Activated T-cell treated with anti-CD3 and anti-CD28 coated beads for 1 hour (primary cell): ENCODE data around the gene IHH.

ENCODE experiments used
- DNase-seq: peaks from one replicate; pipeline ENCODE4 v3.0.0-alpha.2; 2020; ENCODE audit warnings: low read depth

Gene IHH

DNA sequence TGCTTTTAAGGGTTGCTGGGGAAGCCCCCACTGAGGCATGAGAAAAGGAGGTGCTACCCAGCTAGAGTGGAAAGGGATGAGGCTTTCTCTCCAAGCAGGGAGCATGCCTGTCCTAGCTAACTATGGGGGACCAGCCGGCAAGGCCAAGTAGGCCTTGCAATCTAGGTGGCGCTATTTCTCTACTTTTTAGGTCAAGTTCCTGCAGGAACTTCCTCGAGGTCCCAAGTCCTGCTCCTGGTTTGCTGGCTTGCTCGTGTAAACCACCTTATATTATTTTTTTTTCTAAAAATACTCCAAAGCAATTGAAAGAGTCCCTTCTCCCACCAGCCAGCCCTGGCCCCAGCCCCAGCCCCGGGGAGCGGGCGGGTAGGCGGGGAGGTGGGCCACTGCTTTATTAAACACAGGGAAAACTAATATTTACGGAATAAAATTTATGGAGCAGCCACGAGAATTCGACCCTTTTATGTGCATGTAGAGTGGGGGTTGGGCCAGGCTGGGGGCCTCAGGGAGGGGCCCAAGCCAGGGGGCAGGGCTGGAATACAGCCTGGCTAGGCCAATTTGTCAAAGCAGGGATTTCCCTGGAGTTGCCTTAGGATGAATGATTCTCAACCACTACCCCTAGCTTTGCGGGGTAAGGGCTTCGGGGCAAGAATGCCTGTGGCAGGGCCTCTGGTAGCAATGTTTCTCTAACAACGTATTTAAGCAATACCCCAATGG lies 12.8 kb upstream of the IHH start:
- DNase-seq = no peak

- no peak for DNase-seq
These were observed 12.1 kb upstream of the IHH start for GRCh38 chr2:219072741-219073250.

GRCh38 chr2:219071131-219071816 lies 10.6 kb upstream of the IHH start:
- DNase-seq = no peak

DNA sequence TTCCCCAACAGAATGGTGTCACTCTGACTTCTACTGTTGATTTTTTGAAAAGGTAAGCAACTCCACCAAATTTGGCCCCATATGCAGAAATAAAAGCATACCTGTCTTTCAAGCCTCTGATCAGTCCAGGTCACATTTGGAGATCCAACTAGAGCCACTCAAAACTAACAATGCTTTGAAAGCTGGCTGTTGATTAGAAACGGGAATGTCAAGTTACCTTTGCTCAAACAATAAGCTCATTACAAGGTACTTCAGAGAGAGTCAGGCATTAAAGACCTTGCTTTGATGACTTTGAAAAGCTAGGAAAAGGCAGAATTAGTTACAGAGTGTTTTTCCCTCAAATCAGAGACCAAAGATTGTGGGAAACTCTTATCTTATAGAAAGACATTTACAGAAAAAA lies 4.8 kb upstream of the IHH start:
- DNase-seq = no peak

DNA sequence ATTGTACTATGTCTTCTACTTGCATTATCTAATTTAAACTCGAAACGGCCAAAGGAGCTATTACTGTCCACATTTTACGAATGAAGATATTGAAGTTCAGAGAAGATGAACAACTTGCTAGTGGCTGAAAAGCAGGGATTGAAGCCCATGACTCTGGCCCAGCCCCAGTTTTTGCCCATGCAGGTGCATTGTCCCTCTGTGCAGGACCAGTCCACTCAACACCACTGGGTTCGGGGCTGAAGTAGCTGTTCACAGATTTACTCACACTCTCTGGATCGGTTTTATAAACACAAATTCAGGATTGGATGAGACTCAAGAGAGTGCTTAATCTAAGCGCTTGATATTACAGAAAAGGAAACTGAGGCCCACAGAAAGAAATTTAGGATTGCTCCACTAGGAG lies 1.4 kb upstream of the IHH start:
- no peak for DNase-seq

- no peak for DNase-seq
These were observed 717 bp downstream of the IHH start for GRCh38 chr2:219059725-219060682.

GRCh38 chr2:219059375-219059724 lies 1.4 kb downstream of the IHH start:
- no peak for DNase-seq

GRCh38 chr2:219058541-219059374 lies 2.0 kb downstream of the IHH start:
- DNase-seq = no peak

DNA sequence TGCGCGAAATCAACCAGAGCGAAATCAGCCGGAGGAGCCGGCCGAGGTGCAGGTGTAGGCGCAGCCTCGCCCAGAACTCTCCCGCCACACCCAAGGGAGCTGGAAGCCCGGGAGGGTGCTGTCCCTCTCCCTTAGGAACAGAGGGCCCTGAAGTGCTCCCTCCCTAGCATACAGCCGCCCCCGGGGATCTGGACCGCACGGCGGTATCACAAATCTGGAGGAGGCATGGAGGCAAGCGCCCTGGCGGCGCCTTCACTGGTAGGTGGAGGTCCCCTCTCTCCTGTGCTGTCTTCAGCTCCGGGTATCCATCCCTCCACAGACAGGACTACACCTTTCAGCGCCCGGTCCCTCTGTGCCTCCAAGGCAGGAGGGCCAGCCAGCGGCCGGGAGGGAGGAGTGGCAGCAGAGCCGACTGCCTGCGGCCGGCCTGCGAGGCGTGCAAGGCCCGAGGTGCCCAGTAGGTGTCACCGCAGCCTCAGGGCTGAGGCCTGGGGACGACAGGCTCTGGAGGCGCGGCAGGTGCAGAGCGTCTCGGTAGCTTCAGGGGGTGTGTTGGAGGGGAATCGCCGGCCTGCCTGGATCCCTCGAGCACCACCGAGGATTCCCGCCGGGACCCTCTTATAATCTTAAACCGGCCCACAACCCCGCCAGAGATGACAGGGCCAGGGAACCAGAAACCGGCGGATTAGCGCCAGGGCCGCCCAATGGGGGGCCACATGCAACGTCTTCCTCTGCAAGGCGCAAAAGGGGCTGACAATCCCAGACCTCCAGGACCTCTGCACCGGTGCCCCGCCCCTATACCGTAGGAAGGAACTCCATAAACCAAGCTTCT lies 2.8 kb downstream of the IHH start:
- peak; percentile 59 for DNase-seq

- DNase-seq = no peak
These were observed 3.6 kb downstream of the IHH start for GRCh38 chr2:219056896-219057708.

GRCh38 chr2:219056176-219056895 lies 4.4 kb downstream of the IHH start:
- no peak for DNase-seq

DNA sequence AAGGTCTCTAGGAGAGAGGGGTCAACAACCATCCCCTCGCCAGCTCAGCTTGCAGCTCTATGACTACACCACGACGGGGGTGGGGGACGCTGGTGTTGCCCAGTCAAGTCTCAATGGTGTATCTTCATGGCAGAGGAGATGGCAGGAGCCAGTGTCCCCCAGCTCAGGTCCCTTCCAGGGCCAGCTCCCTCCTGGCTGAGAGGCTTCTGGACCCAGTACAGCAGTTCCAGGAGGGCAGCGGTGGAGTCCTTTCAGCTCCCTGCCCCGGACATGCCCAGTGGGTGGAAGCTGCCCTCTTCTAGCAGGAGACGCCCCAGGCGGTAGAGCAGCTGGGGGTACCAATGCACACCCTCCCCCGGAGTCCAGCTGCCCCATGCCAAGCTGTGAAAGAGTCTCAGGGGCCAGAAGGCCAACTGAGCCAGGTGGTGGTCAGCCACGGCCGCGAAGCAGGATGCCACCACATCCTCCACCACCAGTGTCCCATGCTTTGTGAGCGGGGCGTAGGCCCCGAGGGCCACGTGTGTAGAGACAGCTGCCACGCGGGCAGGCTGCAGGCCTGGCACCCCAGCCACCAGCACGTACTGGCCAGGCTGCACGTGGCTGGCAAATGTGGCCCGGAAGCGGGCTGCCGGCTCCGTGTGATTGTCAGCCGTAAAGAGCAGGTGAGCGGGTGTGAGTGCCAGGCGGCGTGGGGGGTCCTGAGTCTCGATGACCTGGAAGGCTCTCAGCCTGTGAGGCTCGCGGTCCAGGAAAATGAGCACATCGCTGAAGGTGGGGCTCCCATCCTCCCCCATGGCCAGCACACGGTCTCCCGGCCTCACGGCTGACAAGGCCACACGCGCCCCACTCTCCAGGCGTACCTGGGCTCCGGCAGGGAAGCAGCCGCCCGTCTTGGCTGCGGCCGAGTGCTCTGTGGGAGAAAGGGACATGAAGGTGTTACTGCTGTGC lies 5.5 kb downstream of the IHH start:
- no peak for DNase-seq

DNA sequence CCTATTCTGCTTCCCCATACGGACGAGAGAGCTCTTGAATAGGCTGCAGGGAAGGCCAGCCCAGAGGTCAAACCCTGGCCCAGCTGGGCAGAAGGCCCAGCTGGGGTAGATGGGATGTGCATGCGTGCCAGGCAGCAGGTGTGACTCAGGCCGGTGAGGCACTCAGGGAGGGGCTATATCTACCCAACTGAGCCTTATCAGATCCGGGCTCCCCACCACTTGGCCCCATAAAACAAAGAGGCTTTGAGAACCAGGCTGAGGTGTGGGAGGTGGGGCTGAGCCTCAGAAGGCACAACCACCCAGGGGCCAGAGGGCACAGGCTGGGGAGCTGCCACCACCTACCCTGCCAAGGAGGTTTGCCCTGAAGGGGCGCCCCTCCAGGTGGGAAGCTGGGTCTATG lies 11.4 kb downstream of the IHH start:
- no peak for DNase-seq

DNA sequence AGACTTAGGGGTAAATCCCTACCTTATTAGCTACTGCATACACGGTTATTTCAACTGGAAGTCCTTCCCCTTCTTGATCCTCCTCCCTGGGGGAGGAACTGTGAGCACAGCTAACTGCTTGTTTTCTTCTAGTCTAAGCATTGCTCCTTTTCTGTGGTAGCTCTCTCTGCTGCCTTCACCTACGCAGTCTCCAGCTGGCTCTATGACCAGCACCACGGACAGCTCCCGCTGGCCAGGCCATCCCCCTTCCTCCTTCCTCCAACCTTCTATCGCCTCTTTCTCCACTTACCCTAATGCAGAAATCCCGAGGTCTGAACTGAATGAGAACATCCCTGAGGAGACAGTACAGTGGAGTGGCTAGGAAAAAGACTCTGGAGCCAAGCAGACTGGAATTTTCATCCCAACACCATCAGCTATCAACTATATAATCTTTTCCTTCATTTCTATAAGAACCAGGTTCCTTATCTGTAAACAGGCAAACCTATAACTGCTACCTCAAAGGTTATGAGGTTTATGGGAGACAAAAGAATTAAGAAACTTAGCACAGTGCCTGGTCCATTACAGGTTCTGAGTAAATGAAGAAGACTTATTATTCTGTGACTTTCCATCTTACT lies 14.7 kb downstream of the IHH start:
- DNase-seq = no peak

GRCh38 chr2:219042750-219043149 lies 18.0 kb downstream of the IHH start:
- no peak for DNase-seq

GRCh38 chr2:219042157-219042556 lies 18.6 kb downstream of the IHH start:
- DNase-seq = no peak

- no peak for DNase-seq
These were observed 19.5 kb downstream of the IHH start, which contains the start of gene CFAP65 for GRCh38 chr2:219041252-219041651. Gene CFAP65, minus strand, starts transcription at chr2:219041516. Its CDS starts 2,468 bp downstream, at chr2:219039048.
